Endodermal cell (in vitro differentiated cells): ENCODE measurements around the gene LIPC. TPM values are rescaled to one million over a fixed set of nuclear protein-coding genes. Genes with fewer than 3 reads are reported as not detected.
A peak's percentile ranks its signal among the peaks of the same experiment; 100 is the strongest.

Experiments used
- DNase-seq: peaks from one replicate; pipeline ENCODE4 v3.0.0-alpha.2; 2017
- H3K27ac ChIP-seq: 2 replicates; pipeline ENCODE4 v1.5.1; 2013; ENCODE audit warnings: mild to moderate bottlenecking, low read depth, low read length, moderate library complexity
- H3K27me3 ChIP-seq: 2 replicates; pipeline ENCODE4 v1.6.1; 2013; ENCODE audit warnings: mild to moderate bottlenecking, low read length, moderate library complexity; ENCODE audit not compliant: insufficient read depth, control insufficient read depth, poor library complexity, severe bottlenecking
- H3K36me3 ChIP-seq: 2 replicates; pipeline ENCODE4 v1.7.0; 2013; ENCODE audit warnings: mild to moderate bottlenecking, low read length, moderate library complexity; ENCODE audit not compliant: control insufficient read depth, insufficient read depth
- H3K4me1 ChIP-seq: one replicate; pipeline ENCODE4 v1.7.0; 2013; ENCODE audit warnings: low read length; ENCODE audit not compliant: control insufficient read depth, insufficient read depth
- H3K4me3 ChIP-seq: 2 replicates; pipeline ENCODE4 v1.5.1; 2013; ENCODE audit warnings: mild to moderate bottlenecking, low read length, moderate library complexity
- H3K9ac ChIP-seq: 2 replicates; pipeline ENCODE4 v1.6.1; 2013; ENCODE audit warnings: mild to moderate bottlenecking, low read length, moderate library complexity; ENCODE audit not compliant: poor library complexity, severe bottlenecking; ENCODE audit errors: extremely low read depth
- H3K9me3 ChIP-seq: 2 replicates; pipeline ENCODE4 v1.6.1; 2013; ENCODE audit warnings: mild to moderate bottlenecking, low read length, moderate library complexity; ENCODE audit not compliant: control insufficient read depth
- H3K27ac Mint-ChIP-seq: 2 replicates; pipeline ENCODE4 v1.8.0; 2020; ENCODE audit warnings: mixed read lengths
- H3K27me3 Mint-ChIP-seq: 2 replicates; pipeline ENCODE4 v1.8.0; 2021; ENCODE audit warnings: mild to moderate bottlenecking, mixed read lengths; ENCODE audit not compliant: insufficient read depth
- H3K36me3 Mint-ChIP-seq: 2 replicates; pipeline ENCODE4 v1.8.0; 2020; ENCODE audit warnings: low read depth, mixed read lengths
- H3K4me1 Mint-ChIP-seq: 2 replicates; pipeline ENCODE4 v1.8.0; 2020; ENCODE audit warnings: mixed read lengths
- H3K4me3 Mint-ChIP-seq: 2 replicates; pipeline ENCODE4 v1.8.0; 2020; ENCODE audit warnings: mild to moderate bottlenecking, moderate library complexity, mixed read lengths
- H3K9me3 Mint-ChIP-seq: 2 replicates; pipeline ENCODE4 v1.8.0; 2020; ENCODE audit warnings: mild to moderate bottlenecking, mixed read lengths
- WGBS, 2 experiments: methylation state at CpG; one replicate each; pipeline versions ENCODE4 v1.1.5 to v1.1.7; 2013; ENCODE audit warnings: missing lambda C conversion rate in 2 of 2, mixed read lengths in 1 of 2; ENCODE audit not compliant: insufficient coverage in 1 of 2, insufficient read length in 1 of 2; 5-methylcytosine and 5-hydroxymethylcytosine counted together
- total RNA-seq, 2 donors: library from RNA; stranded (reverse); fragmentation: NEBNext Ultra II Directional in 1 of 2; extraction: Animal tissue kit (Norgen Biotek cat#: 25700) in 1 of 2; gene quantifications; 2 replicates in 1 of 2; 3 replicates in 1 of 2; pipeline ENCODE4 v1.2.1, GENCODE V29; 2021
- TF ChIP-seq, protein P1 (sequence below): fragments of 200-600 bp; sonication (generic); conservative IDR thresholded peaks from 2 replicates; pipeline ENCODE4 v1.5.0; 2021; ENCODE audit warnings: antibody characterized with exemption, mild to moderate bottlenecking

Gene LIPC
- total RNA-seq, 2 donors from 2014 or later: not detected

GRCh38 chr15:58529041-58529440 is 97.2 kb downstream of the LIPC start:
- Histone ChIP-seq H3K27me3 (no peaks in the 10 kb centered on the region), H3K4me1 (no peaks in the 10 kb centered on the region), H3K9ac (no peak overlapping the region), H3K27ac (no peak overlapping the region), H3K9me3 (no peaks in the 10 kb centered on the region), H3K4me3 (no peak overlapping the region), H3K36me3 (no peaks in the 10 kb centered on the region)
- TF ChIP-seq, protein P1, sequence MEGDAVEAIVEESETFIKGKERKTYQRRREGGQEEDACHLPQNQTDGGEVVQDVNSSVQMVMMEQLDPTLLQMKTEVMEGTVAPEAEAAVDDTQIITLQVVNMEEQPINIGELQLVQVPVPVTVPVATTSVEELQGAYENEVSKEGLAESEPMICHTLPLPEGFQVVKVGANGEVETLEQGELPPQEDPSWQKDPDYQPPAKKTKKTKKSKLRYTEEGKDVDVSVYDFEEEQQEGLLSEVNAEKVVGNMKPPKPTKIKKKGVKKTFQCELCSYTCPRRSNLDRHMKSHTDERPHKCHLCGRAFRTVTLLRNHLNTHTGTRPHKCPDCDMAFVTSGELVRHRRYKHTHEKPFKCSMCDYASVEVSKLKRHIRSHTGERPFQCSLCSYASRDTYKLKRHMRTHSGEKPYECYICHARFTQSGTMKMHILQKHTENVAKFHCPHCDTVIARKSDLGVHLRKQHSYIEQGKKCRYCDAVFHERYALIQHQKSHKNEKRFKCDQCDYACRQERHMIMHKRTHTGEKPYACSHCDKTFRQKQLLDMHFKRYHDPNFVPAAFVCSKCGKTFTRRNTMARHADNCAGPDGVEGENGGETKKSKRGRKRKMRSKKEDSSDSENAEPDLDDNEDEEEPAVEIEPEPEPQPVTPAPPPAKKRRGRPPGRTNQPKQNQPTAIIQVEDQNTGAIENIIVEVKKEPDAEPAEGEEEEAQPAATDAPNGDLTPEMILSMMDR: no peak
- no peaks in the 10 kb centered on the region for H3K9me3 Mint-ChIP-seq
- H3K36me3 Mint-ChIP-seq: no peaks in the 10 kb centered on the region
- no peak for DNase-seq
- H3K27me3 Mint-ChIP-seq: no peaks in the 10 kb centered on the region
- H3K4me3 Mint-ChIP-seq: no peak overlapping the region
- H3K27ac Mint-ChIP-seq: no peak overlapping the region
- 98 to 100% methylated on average over 1 to 2 of the region's 2 CpGs for WGBS, 2 experiments
- no peaks in the 10 kb centered on the region for H3K4me1 Mint-ChIP-seq

GRCh38 chr15:58530056-58530590 is 98.3 kb downstream of the LIPC start:
- no peaks in the 10 kb centered on the region for H3K9me3 ChIP-seq
- no peaks in the 10 kb centered on the region for H3K27me3 ChIP-seq
- DNase-seq: no peak
- no peaks in the 10 kb centered on the region for H3K36me3 ChIP-seq
- H3K27me3 Mint-ChIP-seq: no peaks in the 10 kb centered on the region
- H3K27ac ChIP-seq: no peak overlapping the region
- no peak overlapping the region for H3K4me3 ChIP-seq
- no peaks in the 10 kb centered on the region for H3K36me3 Mint-ChIP-seq
- H3K9me3 Mint-ChIP-seq: no peaks in the 10 kb centered on the region
- 83 to 100% methylated on average over 6 to 7 of the region's 7 CpGs for WGBS, 2 experiments
- TF ChIP-seq, protein P1: no peak
- H3K9ac ChIP-seq: no peak overlapping the region
- H3K4me3 Mint-ChIP-seq: no peak overlapping the region
- H3K27ac Mint-ChIP-seq: no peak overlapping the region
- H3K4me1 Mint-ChIP-seq: no peaks in the 10 kb centered on the region
- H3K4me1 ChIP-seq: no peaks in the 10 kb centered on the region

DNA sequence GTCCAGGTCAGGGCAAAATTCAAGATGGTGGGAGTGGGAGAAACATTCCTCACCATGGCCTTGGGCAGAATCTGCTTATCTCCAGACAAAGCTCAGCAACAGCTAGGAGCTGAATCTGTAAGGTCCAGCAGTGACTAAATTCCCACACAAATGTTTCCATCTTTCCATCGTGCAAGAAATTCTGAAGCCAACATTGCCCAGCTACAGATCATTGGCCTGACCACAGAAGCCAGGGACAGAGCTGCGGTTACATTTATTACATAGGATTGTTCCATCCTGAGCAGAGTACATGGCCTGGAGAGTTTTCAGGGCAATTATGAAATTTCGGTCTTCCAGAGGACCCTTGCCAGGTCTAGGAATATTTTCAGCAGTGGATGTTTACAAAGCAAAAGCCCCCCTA is 100.3 kb downstream of the LIPC start:
- Mint-ChIP-seq H3K27ac (no peak overlapping the region), H3K4me3 (no peak overlapping the region), H3K36me3 (no peaks in the 10 kb centered on the region), H3K4me1 (no peaks in the 10 kb centered on the region), H3K9me3 (no peaks in the 10 kb centered on the region), H3K27me3 (no peaks in the 10 kb centered on the region)
- Histone ChIP-seq H3K27me3 (no peaks in the 10 kb centered on the region), H3K9ac (no peak overlapping the region), H3K9me3 (no peaks in the 10 kb centered on the region), H3K36me3 (no peaks in the 10 kb centered on the region), H3K4me3 (no peak overlapping the region), H3K27ac (no peak overlapping the region), H3K4me1 (no peaks in the 10 kb centered on the region)
- DNase-seq: peak; percentile 9
- WGBS, 2 experiments: 94 to 100% methylated on average over 2 to 3 of the region's 3 CpGs
- TF ChIP-seq, protein P1: no peak
